HG03457 (cell line): ENCODE measurements around the gene TMEM82.

Experiments
- ATAC-seq: cut with Tn5 transposase; IDR thresholded peaks from one replicate; pipeline ENCODE4 v1.9.1; 2021; ENCODE audit warnings: moderate number of reproducible peaks; ENCODE audit not compliant: unreplicated experiment

Gene TMEM82

GRCh38 chr1:15755021-15755645, 12.8 kb downstream of the TMEM82 start:
- ATAC-seq, result no peak

DNA sequence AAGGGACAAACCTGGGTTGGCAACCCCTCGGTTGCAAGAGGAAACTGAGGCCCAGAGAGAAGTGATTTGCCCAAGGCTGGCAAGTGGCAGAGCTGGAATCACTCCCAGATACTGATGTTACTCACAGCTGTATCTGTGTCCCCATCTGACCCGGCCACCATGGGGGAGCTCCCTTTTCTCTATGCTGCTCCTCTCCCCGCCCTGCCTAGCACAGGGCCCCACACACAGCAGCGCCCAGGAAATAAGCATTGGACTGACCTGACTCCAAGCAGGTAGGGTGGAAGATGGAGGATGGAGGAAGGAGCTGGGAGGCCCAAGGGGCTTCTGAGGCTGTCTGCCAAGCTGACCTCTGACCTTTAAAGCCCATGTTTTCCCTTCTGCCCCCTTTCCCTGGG, 13.3 kb downstream of the TMEM82 start:
- ATAC-seq, result no peak

DNA sequence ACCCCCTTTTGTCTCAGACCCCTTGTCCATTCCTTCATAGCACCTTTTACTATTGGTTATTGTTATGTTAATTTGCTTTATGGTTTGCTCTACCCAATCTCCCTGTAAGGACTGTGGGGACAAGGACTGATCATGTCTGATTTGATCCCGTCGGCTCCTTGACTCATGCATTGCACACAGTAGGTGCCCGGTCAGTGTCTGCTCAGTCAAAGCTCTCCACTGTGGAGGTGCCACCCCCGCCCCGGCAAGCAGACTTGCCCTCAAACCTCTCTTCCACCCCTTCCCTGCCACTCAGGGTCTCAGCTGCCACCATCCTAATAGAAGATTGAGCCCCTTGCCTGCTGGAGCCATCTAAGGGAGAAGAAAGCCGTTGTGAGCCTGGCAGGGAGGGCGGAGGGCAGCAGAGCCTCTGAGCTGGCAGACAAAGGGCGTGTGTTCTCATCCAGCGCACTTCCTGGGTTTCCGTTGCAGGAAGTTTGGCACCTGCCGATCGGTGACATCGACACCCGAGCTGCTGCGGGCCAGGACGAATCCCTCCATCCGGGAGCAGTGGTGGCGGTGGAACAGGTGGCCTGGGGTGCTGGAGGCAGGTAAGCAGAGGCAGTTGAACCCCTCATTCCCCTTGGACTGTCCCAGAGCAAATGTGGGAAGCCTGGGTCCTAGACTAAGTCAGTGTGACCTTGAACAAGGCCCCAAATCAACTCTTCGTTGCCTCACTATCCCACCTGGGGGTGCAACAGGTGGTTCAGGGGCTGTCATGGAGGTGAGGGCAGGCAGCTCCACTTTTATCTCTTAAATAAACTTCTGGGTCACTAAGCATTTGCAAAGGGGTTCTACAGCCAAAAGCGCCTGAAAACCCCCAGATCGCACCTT, 14.1 kb downstream of the TMEM82 start:
- no peak for ATAC-seq

DNA sequence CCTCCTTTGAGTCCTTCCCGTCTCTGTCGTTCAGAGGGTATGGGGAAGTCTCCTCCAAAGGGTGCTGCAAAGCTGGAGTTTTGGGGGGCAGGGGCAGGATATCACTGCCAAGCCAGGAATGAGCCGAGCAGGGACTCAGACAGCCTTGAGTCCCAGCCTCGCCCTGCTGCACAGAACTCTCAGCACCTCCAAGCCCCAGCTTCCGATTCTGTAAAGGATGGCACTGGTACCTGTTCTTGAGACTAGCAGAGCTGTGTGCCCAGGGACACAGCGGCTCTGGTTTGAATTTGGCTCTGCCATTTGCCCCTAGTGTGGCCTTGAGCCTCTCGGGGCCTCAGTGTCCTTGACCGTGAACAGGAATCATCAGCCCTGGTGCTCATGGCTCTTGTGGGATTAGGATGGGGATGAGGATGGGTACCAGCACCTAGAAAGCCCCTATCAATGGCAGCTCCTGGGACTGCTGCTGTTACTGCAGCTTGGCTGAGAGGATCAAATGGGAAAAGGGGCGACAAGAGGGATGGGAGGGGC, 14.8 kb downstream of the TMEM82 start:
- ATAC-seq, result no peak

- ATAC-seq, result no peak
Measured at GRCh38 chr1:15757575-15758342, 15.5 kb downstream of the TMEM82 start.

- no peak for ATAC-seq
Measured at GRCh38 chr1:15758343-15758931, 16.1 kb downstream of the TMEM82 start, which contains the start of gene FBLIM1. FBLIM1 (plus strand) TSS chr1:15758795; CDS start chr1:15764984, 6,189 bp downstream.

DNA sequence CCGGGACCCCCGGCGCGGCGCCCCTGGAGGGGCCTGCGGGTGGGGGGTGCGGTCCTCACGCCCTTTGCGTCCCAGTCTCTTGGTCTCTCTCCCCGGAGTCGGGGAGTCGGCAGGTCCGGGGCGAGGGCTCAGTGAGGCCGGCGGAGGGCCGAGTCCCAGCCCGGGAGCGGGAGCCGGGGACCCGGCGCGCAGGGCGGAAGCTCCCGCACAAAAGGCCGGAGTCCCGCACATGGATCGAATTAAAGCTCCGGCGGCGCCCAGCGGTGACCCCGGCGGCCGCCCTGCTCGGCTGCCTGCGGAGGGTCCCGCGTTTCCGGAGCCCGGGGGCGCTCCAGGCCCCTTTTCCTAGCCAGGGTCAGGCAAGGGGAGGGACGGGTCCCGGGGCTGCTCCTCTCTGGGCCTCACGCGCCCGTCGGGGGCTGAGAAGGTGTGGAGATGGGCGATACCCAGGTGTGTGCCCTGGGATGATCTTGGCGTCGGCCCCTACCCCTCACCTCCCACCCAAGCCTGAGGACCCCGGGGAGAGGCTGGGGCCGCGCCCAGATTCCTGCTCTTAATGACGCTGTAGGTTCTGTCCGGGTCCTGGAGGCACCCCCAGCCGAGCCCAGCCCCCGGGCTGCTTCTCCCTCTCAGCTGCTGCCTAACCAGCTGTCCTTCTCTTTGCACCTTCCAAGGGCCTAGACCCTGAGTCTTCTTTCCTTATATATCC, 16.8 kb downstream of the TMEM82 start:
- no peak for ATAC-seq

GRCh38 chr1:15760520-15761211, 18.4 kb downstream of the TMEM82 start:
- ATAC-seq, result no peak

GRCh38 chr1:15761366-15762128, 19.2 kb downstream of the TMEM82 start:
- ATAC-seq, result no peak

DNA sequence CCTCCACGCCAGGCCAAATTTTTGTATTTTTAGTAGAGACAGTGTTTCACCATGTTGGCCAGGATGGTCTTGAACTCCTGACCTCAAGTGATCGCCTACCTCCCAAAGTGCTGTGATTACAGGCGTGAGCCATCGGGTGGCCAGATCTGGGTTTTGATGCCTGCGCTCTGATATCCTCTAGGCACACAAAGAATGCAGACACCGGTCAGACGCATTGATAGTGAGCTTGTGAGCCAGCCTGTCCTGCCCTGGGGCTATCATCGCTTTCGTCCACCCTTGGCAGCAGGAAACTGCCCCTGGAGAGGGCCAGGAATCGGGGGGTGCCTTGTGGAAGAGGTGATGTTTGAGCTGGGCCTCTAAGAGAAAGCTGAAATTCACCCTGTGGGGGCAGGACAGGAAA, 20.2 kb downstream of the TMEM82 start:
- ATAC-seq, result no peak

GRCh38 chr1:15764269-15764764, 22.0 kb downstream of the TMEM82 start:
- ATAC-seq, result no peak

GRCh38 chr1:15764890-15765289, 22.6 kb downstream of the TMEM82 start:
- ATAC-seq, result no peak

DNA sequence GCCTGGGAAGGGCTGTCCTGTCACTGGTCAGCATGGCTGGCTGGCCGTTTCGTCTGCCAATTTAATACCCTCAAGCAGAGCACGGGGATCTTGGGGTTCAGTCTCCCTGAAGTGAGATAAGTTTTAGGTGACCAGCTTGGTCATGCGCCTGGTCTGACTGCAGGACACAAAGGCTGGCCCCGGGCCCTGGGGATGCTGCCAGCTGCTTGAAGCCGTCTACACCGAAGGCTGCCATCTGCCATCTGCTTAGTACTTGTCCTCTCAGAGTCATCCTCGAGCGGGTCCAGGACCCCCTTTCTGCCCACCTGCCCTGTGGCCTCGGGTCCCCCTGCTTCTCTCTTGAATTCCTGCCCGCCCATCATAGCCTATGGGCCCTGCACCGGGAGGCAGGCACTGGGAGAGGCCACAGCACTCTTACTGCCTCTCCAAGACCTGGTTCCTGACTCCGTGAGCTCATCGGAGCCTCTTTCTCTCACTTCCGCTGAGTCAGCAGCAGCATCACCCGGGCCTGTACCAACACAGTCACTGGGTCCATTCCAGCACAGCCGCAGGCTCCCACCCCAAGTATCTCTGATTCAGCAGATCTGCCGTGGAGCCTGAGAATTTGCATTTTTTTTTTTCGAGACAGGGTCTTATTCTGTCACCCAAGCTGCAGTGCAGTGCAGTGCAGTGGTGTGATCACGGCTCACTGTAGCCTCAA, 23.3 kb downstream of the TMEM82 start:
- no peak for ATAC-seq

DNA sequence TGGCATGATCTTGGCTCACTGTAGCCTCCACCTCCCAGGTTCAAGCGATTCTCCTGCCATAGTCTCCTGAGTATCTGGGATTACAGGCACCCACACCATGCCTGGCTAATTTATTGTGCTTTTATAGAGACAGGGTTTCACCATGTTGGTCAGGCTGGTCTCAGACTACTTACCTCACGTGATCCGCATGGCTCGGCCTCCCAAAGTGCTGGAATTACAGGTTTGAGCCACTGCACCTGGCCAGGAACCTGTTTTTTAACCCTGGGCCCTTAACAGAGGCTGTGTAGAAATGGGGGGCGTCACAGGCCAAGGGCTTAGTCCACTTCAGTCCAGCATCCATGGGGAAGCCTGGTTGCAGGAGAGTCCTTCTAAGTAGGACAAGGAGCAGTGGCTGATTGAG, 25.6 kb downstream of the TMEM82 start:
- no peak for ATAC-seq

- ATAC-seq, result no peak
Measured at GRCh38 chr1:15768388-15768787, 26.1 kb downstream of the TMEM82 start.

- ATAC-seq, result no peak
Measured at GRCh38 chr1:15770313-15770962, 28.1 kb downstream of the TMEM82 start.

DNA sequence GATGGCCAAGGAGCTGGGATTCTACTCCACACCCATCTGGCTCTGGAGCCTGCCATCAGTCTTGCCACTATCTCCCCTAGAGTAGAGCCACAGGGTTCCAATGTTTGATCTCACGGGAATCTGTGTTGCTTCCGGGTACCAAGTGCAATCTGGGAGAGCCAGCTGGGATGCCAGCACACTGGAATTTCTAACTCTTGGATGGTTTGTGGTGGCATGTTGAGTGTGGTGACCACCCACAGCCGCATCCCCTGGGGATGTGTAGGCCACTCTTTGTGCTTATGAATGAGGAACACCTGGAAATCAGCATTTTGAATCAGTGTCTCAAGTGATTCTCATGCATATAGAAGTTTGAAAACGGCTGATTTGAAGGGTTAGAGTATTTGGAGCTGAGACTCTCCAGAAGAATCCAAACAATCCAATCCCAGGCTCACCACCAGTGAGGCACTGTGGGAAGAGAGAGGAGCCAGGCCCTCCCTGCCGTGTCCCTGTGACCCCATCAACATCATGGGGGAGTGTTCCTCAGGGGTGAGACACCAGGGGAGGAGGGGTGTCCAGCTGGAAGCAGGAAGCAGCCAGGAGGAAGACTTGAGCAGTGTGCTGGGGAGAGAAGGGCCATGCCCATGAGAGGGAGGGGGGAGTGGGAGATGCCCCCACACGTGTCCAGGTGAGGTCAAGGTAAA, 29.7 kb downstream of the TMEM82 start:
- ATAC-seq, result no peak
